HG02642 (cell line): ENCODE results near the gene SCLT1.

Experiments
- ATAC-seq: cut with Tn5 transposase; IDR thresholded peaks from one replicate; pipeline ENCODE4 v1.9.1; 2021; ENCODE audit warnings: mild to moderate bottlenecking; ENCODE audit not compliant: unreplicated experiment, poor library complexity

The SCLT1 gene

DNA sequence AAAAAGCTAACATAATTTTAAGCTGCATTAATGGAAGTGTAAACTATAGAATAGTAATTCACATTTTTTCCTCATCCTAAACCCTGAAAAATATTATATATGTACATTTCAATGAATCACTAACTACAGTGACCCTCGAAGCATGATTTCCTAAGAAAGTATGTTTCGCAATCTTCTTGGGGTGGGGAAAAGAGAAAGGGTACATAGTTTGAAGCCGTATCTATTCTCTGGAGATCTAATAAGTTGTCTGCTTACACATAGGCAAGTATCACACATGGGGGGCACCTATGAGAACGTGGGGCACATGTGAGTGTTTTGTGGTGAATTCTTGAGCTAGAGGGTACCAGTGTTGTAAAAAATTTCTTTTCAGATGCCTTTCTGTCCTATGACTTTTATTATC, 212.7 kb downstream of the SCLT1 start:
- ATAC-seq = no peak

DNA sequence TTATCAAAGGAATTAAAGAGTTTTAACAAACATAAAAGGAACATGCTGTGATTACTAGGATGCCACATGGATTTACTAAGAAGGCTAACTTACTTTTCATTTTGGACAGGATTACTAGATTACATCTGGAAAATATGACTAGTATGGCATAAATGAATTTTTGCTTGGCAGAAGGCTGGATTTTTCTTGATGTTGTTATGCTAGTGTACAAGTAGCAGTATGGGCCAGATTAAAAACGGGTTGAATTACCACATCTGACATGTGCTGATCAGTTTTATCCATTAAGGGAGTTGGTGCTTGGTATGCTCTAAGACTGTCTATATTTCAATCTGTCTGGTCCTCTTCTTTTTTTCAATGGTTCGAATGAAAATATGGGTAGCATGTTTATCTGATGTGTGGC, 213.4 kb downstream of the SCLT1 start:
- ATAC-seq = no peak

DNA sequence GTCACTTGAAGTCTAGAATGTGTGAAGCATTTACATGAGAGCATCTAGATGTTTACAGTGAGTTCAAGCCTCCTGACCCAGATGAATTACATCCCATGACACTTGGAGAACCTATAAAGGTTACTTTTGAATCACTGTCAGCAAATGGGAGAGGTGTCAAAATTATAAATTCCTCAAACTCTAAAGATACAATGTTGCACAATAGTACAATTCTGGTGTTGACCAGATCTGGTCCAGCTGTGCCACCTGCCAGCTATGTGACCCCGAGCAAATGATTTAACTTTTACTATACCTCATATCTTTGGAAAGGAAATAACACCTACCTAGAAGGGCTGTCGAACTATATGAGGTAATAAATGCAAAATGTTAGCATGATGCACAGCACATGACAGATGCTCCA, 214.1 kb downstream of the SCLT1 start:
- no peak for ATAC-seq

DNA sequence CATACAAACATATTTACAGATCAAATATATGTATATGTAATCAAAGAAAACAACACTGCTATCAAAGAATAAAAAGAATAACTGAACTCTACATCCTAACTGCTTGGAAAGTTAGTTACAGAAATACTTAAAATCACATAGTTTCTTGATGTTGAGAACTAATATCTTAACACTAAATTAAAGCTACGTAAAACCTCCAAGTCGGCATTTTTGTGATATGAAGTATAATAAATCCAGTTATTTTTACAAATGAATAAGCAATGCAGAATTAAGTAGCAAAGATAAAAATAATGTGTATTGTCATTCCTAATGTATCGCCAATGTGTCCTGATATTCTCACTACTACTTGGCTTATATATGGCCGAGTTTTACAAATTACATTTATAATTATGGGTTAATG, 215.4 kb downstream of the SCLT1 start:
- no peak for ATAC-seq

DNA sequence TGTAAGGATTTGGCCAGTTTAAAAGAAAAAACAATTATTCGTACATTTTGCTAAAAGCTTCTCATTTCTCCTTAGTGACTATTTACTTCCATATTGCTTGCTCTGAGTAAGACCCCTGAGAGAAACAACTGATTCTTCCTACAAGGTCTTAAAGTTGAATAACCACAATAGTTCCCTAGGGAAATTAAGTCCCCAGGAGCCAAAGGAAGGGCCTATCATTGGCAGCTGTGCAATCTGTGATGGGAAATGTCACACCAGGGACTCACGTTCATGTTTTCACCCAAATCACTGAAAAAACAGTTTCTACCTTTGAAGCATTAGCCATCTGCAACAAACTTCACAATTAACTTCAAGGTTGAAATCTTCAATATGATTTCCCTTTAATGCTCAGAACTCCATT, 217.1 kb downstream of the SCLT1 start:
- ATAC-seq = no peak

DNA sequence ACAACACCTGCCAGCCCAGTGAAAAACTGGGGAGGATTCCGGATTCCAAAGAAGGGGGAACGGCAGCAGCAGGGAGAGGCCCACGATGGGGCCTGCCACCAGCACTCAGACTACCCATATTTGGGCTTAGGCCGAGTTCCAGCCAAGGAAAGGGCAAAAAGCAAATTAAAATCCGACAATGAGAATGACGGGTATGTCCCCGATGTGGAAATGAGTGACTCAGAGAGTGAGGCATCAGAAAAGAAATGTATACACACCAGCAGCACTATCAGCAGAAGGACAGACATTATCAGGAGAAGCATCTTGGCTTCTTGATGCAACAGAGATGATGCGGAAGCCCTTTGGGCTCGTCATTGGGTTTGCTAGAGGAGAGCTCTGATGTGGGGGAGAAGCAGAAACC, 221.4 kb downstream of the SCLT1 start:
- no peak for ATAC-seq

DNA sequence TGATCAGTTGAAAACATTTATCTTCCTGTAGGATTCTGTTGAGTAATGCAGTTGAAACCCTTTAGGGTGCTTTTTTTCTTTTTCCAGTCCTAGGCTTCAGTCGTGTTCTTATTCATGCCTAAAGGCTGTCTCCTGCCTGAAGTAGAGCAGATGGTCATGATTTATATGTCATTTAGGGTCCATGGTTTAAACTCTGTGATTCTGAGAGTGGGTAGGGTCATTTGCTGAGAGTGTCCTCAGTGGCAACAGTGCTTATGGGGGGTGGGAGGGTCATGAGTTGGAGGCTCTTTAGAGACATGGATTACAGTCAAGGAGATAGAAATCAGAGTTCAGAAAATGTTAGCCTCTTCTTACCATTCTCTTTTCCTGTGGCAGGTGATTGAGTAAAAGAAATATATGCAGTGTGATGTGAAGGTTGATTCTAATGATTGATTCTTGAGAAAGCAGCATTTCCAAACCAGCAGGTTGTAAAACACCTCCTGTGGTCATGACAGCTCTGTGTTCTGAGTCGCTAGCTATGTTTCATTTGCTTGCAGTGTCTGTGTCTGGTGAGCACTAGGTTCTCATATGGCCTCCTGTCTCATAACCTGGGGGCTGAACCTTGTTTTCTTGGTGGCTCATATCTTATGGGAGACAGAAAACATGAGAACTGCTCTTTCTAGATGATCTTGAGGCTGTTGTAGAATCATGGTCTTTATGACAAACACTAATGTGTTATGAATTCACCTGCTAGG, 223.4 kb downstream of the SCLT1 start:
- ATAC-seq = no peak

DNA sequence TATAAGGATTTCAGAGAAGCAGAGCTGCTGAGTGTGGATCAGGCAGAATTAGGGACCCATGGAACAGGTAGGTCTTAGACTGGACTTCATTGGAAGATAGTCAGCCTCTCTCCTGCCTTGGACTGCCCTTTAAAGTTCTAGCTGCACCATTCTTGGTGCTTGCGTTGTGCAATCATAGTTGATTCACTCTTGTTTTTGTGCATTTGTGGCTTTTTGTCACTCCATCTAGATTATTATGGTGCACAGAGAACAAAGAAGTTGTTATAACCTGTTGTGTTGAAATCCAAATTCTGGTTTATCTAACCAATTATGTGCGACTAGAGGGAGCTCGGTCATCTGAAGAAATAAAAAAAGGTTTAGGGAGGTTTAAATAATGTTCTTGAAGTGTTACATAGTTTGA, 224.6 kb downstream of the SCLT1 start:
- ATAC-seq = no peak

DNA sequence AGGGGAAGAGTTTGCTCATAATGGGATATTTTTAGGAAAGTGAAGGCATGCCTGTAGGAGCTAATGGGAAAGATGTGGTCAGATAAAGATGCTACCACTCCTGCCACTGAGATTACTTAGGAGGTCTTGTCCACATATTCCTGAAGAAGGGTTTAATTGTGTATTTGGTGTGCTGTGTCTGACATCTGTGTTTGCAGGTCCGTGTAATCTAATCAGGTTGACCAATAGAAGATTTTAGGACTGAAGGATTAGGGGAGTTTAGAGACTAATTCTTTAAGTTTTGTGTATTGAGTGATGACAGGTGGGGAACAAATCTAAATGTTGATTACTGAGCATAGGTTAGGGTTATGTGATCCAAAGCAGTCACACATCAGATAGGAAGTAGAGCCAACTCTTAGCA, 226.6 kb downstream of the SCLT1 start:
- ATAC-seq = no peak

DNA sequence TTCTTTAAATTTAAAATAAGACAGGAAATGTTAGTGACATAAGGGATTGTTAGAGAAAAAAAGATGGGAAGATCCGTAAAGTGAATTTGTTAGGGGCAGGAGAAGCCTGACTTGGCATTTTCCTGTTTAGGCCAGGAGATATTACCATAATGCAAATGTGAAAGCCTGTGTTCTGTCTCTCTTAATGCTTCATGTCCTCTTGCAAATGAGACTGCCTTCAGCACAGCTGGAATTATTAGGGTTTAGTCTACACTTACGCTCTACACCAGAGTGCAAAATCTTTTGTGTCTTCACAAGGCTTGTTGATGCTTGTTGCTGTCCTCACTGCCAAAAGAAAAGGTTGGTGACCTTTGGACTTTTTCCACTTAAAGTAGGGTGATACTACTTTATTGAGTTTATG, 227.1 kb downstream of the SCLT1 start:
- no peak for ATAC-seq

DNA sequence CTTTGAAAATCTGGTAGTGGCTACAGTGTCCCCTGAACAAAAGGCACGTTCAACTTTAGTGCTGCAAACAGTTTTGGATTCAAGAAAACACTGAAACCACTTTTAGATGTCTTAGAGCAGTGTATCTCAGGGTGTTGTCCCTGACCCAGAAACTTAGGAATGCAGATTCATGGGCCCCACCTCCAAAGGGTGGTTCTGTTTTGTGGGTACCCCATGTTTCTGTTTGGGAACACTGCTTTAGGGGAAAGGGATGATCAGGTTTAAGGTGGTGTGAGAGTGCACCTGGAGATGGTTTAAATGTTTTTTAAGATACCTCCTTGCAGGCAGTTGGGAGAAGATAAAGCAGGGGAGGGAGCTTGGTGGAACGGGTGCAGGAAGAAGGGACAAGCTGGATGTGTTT, 228.2 kb downstream of the SCLT1 start:
- ATAC-seq = no peak

DNA sequence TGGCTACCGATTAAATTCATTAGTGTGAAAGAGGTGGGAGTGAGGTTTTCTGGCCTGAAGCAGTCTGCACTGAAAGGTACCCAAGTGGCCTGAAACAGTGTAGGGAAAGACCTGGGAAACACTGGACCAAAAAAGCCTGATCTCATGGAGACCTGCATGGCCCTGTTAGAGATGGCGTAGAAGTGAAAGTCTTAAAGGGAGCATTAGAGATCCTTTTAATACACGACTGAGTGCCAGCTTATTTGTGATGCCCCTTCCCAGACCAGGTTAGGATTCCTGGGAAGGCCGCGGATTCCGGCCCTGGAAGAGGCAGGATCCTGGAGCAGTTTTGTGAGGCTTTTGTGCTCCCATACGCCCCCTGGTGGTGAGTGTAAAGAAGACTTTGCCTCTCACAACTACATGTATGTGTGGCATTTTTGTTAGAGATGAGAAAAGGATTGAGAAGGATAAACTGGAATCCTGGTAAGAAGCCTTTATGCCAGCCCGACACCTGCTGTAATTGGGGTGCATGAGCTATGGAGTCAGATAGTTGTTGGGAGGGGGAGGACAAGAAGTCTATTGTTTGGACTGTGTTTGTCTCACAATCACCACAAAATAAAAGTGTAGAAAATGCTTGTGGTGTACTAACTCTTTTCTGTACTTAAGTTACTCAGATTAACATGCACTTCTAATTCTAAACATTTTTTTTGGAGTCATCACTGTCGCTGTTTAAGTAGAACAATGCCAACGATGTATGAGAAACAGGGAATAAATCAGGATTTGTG, 229.8 kb downstream of the SCLT1 start:
- no peak for ATAC-seq

DNA sequence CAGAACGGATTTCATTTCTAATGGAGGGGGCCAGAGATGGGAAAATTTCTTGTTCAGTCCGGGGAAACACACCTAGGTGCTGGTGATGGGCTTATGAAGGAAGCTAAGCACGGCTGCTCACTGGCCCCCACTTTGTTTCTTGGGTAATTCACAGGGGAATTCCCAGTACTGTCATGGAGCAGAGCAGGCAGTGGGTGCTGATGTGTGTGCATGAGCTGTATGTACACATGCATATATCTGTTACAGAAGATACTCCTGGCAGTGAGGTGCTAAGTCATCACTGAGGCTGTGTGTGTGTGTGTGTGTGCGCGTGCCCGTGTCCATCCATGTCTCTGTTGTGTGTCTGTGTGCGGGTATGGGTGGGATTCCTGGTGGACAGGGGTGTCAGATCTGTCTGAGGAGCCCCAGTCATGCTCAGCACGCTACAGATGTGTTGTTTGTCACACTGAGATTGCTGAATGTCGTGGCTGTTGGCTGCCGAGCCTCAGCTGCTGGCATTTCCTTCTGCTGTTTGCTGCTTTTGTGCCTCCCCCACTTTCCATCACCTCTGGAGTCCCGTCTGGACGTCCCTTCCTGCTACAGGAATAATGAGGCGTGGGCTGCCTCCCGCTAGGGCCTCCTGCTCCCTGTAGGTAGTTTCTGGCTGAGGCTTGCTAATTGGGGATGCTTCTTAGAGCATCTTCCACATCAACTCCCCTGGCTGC, 230.6 kb downstream of the SCLT1 start:
- ATAC-seq = peak; percentile 75

DNA sequence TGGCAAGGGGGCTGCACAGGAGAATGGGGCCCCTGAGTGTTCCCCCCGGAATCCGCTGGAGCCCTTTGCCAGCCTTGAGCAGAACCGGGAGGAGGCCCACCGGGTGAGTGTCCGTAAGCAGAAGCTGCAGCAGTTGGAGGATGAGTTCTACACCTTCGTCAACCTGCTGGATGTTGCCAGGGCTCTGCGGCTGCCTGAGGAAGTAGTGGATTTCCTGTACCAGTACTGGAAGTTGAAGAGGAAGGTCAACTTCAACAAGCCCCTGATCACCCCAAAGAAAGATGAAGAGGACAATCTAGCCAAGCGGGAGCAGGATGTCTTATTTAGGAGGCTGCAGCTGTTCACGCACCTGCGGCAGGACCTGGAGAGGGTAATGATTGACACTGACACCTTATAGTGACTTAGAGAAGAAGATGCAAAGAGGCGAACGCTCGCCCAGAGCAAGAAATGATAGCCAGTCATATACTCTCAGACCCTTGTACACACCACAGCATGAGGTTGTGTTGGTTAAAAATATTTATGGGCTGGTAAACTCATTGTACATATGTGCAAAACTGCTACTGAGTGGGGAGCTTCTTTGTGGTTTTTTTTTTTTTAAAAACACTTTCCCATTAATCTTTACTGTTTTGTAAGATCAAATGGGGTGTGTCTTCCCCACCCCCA, 231.4 kb downstream of the SCLT1 start:
- peak; percentile 25 for ATAC-seq

DNA sequence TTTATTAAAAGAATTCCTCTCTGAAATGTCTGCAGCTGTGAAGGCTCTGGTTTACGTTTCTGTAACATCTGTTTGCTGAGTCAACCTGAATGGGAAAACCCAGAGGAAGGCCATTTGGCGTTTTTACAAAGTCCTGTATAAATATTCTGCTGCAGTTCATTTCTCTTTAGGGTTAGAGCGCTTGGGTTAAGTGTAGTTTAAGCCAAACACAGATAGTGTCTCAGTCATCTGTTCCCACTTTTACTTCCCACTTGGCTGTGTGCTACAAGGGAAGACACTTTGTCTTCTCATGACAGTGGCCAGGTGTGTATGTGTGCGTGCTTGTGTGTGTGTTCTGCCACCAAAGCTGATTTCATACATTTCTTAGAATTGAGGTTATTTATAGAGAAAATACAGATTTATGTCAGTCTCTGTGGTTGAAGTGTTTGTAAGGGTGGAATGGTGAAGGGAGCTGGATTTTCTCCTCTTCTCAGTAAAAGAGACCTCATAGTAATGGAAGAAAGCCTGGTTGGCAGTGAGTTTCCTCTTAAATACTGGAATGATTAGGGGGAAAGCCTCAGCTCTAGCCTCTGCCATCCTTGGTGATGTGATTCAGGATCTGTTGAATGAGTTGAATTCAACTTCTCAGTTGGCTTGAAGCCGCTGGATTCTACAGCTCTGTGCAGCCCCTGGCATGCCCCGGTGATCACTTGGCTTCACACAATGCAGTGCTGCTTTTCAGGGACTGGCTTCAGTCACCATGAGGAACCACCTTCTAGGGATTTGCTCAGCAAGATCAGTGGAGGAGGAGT, 233.3 kb downstream of the SCLT1 start:
- ATAC-seq = no peak

DNA sequence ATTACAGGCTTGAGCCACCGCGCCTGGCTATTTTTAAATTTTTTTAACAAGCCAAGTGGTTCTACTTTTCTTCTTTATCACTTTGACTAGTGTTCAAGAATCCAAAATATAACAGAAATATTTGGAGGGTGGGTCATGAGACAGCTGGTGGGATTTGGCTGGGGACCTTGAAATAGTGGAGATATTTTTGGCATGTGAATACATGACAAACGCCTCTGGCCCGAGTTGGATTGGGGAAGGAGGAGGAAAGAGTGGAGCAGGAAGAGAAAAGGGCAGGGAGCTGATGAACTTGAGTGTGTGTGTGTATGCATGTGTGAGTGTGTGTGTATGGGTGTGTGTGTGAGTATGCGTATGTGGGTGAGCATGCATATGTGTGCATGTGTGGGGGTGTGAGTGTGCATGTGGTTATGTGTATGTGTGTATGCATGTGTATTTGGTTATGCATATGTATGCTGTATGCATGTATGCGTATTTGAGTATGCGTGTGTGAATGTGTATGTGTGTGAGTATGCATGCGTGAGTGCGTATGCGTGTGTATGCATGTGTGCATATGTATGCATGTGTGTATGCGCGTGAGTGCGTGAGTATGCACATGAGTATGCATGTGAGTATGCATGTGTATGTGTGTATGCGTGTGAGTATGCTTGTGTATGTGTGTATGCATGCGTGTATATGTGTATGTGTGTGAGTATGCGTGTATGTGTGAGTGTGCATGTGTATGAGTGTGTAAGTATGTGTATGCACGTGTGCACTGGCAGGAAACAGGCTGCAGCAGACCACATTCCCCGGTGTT, 234.3 kb downstream of the SCLT1 start:
- ATAC-seq = no peak

DNA sequence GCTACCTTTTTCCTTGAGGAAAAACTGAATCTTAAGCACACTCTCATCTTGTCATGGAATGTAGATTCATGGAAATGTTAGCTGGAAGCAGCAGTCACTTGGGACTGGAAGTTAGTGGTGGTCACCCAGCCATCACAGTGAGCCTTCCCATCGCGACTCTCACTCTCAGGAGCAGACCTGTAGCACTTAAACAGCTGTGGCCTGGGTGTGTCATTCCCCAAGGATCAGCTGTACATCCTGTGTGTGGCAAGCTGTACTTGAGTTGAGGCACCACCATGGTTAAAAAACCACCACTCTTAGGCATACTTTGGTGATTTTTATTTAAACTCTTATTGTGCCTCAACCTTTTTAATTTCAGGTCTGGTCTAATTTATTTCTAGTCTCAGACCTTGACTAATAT, 237.1 kb downstream of the SCLT1 start:
- no peak for ATAC-seq

DNA sequence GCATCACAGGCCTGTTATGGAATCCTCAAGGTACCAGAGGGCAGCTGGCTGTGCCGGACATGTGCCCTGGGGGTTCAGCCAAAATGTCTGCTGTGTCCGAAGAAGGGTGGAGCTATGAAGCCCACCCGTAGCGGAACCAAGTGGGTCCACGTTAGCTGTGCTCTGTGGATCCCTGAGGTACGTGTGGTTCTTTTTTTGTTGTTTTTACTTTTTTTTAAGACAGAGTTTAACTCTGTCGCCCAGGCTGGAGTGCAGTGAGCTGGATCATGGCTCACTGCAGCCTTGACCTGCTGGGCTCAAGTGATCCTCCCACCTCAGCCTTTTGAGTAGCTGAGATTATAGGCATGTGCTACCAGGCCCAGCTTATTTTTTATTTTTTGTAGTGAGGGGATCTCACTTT, 237.7 kb downstream of the SCLT1 start:
- ATAC-seq = no peak

DNA sequence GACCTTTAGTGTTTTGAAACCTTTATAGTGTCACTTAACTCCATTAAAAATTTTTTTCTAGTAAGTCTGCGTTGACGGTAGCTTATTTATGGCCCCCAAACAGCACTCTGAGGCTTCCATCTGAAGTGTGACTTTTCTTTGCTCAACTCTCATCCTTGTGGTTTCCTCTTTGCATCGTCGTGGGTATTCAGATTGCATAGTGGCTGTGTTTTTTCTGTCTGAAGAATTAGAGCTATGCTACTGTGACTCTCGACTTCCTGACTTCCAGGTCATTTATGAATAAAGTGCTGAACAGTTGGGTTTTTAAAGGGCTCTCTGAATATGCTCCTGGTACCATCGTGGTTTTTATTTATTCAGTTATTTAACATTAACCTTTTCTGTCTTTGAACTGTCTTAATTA, 238.9 kb downstream of the SCLT1 start:
- peak; percentile 47 for ATAC-seq
